ENCODE results near the gene OR10Z1. TPM values are rescaled to one million over a fixed set of nuclear protein-coding genes. Genes with fewer than 3 reads are reported as not detected.

The OR10Z1 gene
- total RNA-seq, 1 donor from 2014 or later, result not detected

DNA sequence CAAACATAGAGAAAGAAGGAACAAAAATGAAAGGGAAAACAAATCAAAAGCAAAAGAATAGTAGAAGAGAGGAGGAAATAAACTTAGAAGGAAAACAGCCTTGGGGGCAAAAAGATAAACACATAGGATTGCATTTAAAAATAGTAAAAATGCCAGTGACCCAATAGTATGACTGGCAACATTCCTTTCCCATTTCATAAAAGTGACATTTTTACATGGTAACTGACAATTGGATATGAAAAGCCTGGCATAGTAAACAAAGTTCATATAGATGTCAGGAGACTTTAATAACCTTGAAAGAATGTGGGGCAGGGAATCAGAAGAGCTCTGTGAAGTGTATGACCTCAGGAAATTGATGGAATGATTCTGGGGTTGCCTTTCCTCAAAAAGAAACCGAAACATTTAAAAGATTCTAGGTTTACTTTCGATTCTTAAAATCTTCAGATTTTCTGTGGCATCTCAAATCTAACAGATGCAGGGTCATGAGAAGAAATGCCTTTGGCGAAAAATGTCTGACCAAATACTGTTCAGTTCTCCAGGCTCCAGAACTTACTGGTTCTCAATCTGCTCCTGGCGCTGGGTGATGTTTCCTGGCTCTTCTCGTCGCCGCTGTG is 47.8 kb downstream of the OR10Z1 start:
- Histone ChIP-seq H3K9ac (no peak overlapping the region), H3K4me2 (no peak overlapping the region), H3K27me3 (no peaks in the 10 kb centered on the region), H3K9me3 (ENCODE audit: low read depth) (no peaks in the 10 kb centered on the region), H3K4me1 (no peaks in the 10 kb centered on the region), H3F3A (ENCODE audit: low read depth) (no peaks in the 10 kb centered on the region), H2AFZ (replicated peaks) (no peak overlapping the region), H3K79me2 (ENCODE audit: low read depth) (no peaks in the 10 kb centered on the region), H3K4me3 (no peak overlapping the region), H4K20me1 (ENCODE audit: low read depth) (no peaks in the 10 kb centered on the region), H3K36me3 (no peaks in the 10 kb centered on the region), H3K27ac (no peak overlapping the region)
- Mint-ChIP-seq H3K4me1 (no peaks in the 10 kb centered on the region), H3K9me3 (no peaks in the 10 kb centered on the region), H3K4me3 (no peak overlapping the region), H3K27me3 (ENCODE audit: insufficient read depth, low read depth) (no peaks in the 10 kb centered on the region), H3K36me3 (no peaks in the 10 kb centered on the region), H3K27ac (no peak overlapping the region)
- DNase-seq (ENCODE audit: low spot score), result no peak
- TF ChIP-seq EZH2phosphoT487 (IDR thresholded peaks at IDR 0.05), result no peak
- TF ChIP-seq EZH2 (IDR thresholded peaks at IDR 0.05), result no peak
- TF ChIP-seq, protein P1, sequence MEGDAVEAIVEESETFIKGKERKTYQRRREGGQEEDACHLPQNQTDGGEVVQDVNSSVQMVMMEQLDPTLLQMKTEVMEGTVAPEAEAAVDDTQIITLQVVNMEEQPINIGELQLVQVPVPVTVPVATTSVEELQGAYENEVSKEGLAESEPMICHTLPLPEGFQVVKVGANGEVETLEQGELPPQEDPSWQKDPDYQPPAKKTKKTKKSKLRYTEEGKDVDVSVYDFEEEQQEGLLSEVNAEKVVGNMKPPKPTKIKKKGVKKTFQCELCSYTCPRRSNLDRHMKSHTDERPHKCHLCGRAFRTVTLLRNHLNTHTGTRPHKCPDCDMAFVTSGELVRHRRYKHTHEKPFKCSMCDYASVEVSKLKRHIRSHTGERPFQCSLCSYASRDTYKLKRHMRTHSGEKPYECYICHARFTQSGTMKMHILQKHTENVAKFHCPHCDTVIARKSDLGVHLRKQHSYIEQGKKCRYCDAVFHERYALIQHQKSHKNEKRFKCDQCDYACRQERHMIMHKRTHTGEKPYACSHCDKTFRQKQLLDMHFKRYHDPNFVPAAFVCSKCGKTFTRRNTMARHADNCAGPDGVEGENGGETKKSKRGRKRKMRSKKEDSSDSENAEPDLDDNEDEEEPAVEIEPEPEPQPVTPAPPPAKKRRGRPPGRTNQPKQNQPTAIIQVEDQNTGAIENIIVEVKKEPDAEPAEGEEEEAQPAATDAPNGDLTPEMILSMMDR (IDR thresholded peaks at IDR 0.05), result no peak

DNA sequence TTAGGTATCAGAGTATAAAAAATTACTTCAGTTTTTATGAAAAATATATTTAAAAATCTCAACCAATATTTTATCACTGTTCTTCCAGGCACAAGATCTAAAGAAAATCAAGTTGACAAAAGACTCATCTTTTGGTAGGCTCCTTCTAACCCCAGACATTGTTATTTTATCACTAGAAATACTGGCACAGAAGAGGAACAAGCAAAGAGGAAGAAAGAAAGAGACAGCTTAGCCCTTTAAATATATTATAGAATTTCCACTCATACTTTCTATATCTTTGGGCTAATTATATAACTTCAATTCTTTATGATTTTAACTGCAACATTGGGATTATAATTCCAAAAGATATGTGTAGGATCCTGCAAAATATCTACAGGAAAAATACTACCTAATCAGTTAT is 49.0 kb downstream of the OR10Z1 start:
- Histone ChIP-seq H3K27me3 (no peaks in the 10 kb centered on the region), H2AFZ (replicated peaks) (no peak overlapping the region), H3K79me2 (ENCODE audit: low read depth) (no peaks in the 10 kb centered on the region), H3K9ac (no peak overlapping the region), H3K36me3 (no peaks in the 10 kb centered on the region), H3K4me1 (no peaks in the 10 kb centered on the region), H3K9me3 (ENCODE audit: low read depth) (no peaks in the 10 kb centered on the region), H3K4me2 (no peak overlapping the region), H4K20me1 (ENCODE audit: low read depth) (no peaks in the 10 kb centered on the region), H3K27ac (no peak overlapping the region), H3K4me3 (no peak overlapping the region), H3F3A (ENCODE audit: low read depth) (no peaks in the 10 kb centered on the region)
- DNase-seq (ENCODE audit: low spot score), result no peak
- no peak overlapping the region for H3K27ac Mint-ChIP-seq
- H3K27me3 Mint-ChIP-seq (ENCODE audit: insufficient read depth, low read depth), result no peaks in the 10 kb centered on the region
- no peaks in the 10 kb centered on the region for H3K9me3 Mint-ChIP-seq
- H3K4me3 Mint-ChIP-seq, result no peak overlapping the region
- no peaks in the 10 kb centered on the region for H3K4me1 Mint-ChIP-seq
- no peak for TF ChIP-seq EZH2phosphoT487 (IDR thresholded peaks at IDR 0.05)
- no peak for TF ChIP-seq EZH2 (IDR thresholded peaks at IDR 0.05)
- TF ChIP-seq, protein P1 (IDR thresholded peaks at IDR 0.05), result no peak
- no peaks in the 10 kb centered on the region for H3K36me3 Mint-ChIP-seq

DNA sequence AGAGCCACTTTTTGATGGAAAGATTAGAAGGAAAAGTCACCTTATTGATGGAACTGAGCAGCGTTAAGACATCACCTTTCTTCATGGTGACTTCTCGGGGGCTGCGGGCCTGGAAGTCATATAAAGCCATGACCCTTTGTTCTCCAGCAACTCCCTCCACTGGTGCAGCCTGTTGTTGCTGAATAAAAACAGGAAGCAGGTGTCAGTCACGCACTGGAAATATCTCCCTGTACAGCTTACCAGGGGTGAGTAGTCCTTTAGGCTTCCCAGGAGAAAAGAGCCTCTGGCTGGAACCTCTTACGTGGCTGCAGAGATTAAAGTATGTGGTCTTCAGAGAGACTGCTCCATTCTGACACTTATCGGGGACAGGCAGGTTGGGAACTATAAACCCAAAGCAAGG is 49.5 kb downstream of the OR10Z1 start:
- no peaks in the 10 kb centered on the region for H3K4me1 Mint-ChIP-seq
- H4K20me1 ChIP-seq (ENCODE audit: low read depth), result no peaks in the 10 kb centered on the region
- no peak overlapping the region for H3K4me3 Mint-ChIP-seq
- no peak overlapping the region for H2AFZ ChIP-seq (replicated peaks)
- no peaks in the 10 kb centered on the region for H3K27me3 Mint-ChIP-seq (ENCODE audit: insufficient read depth, low read depth)
- no peaks in the 10 kb centered on the region for H3K36me3 Mint-ChIP-seq
- no peaks in the 10 kb centered on the region for H3K36me3 ChIP-seq
- no peaks in the 10 kb centered on the region for H3K79me2 ChIP-seq (ENCODE audit: low read depth)
- no peaks in the 10 kb centered on the region for H3K9me3 ChIP-seq (ENCODE audit: low read depth)
- H3F3A ChIP-seq (ENCODE audit: low read depth), result no peaks in the 10 kb centered on the region
- H3K4me1 ChIP-seq, result no peaks in the 10 kb centered on the region
- no peak overlapping the region for H3K4me3 ChIP-seq
- no peak overlapping the region for H3K27ac Mint-ChIP-seq
- no peaks in the 10 kb centered on the region for H3K27me3 ChIP-seq
- TF ChIP-seq EZH2 (IDR thresholded peaks at IDR 0.05) (no peak), EZH2phosphoT487 (IDR thresholded peaks at IDR 0.05) (no peak)
- TF ChIP-seq, protein P1 (IDR thresholded peaks at IDR 0.05), result no peak
- H3K9me3 Mint-ChIP-seq, result no peaks in the 10 kb centered on the region
- H3K27ac ChIP-seq, result no peak overlapping the region
- no peak for DNase-seq (ENCODE audit: low spot score)
- no peak overlapping the region for H3K4me2 ChIP-seq
- no peak overlapping the region for H3K9ac ChIP-seq

Other genes with a start within 250 kb of the OR10Z1 start
- gene OR10T2, start 205.8 kb upstream of the OR10Z1 start, total RNA-seq (ENCODE audit: low replicate concordance), result not detected in 2 replicates
- gene OR10K2, start 179.0 kb upstream of the OR10Z1 start, total RNA-seq (ENCODE audit: low replicate concordance), result not detected in 2 replicates
- 0.06 TPM in 1 of 2 replicates, not detected in the other for gene OR10K1, start 143.4 kb upstream of the OR10Z1 start, total RNA-seq (ENCODE audit: low replicate concordance)
- not detected in 2 replicates for gene OR10R2, start 133.0 kb upstream of the OR10Z1 start, total RNA-seq (ENCODE audit: low replicate concordance)
- gene OR6Y1, start 50.9 kb upstream of the OR10Z1 start, total RNA-seq (ENCODE audit: low replicate concordance), result not detected in 2 replicates
- gene OR6P1, start 34.7 kb upstream of the OR10Z1 start, total RNA-seq (ENCODE audit: low replicate concordance), result not detected in 2 replicates
- not detected in 2 replicates for gene OR10X1, start 25.4 kb upstream of the OR10Z1 start, total RNA-seq (ENCODE audit: low replicate concordance)
- not detected in 2 replicates for gene SPTA1, start 81.4 kb downstream of the OR10Z1 start, total RNA-seq (ENCODE audit: low replicate concordance)
- not detected in 2 replicates for gene OR6K2, start 95.4 kb downstream of the OR10Z1 start, total RNA-seq (ENCODE audit: low replicate concordance)
- gene OR6K3, start 115.5 kb downstream of the OR10Z1 start, total RNA-seq (ENCODE audit: low replicate concordance), result not detected in 2 replicates
- gene OR6K6, start 149.5 kb downstream of the OR10Z1 start, total RNA-seq (ENCODE audit: low replicate concordance), result not detected in 2 replicates
- not detected in 2 replicates for gene OR6N1, start 166.9 kb downstream of the OR10Z1 start, total RNA-seq (ENCODE audit: low replicate concordance)
- gene OR6N2, start 175.9 kb downstream of the OR10Z1 start, total RNA-seq (ENCODE audit: low replicate concordance), result not detected in 2 replicates
- gene MNDA, start 226.1 kb downstream of the OR10Z1 start, total RNA-seq (ENCODE audit: low replicate concordance), result not detected in 2 replicates